GM19193 (cell line): ENCODE measurements around the gene MALAT1.

Experiments
- POLR2A ChIP-seq: IDR thresholded peaks from 4 replicates; pipeline ENCODE4 v1.6.1; 2011; ENCODE audit not compliant: insufficient read depth, insufficient read length; ENCODE audit errors: extremely low read depth

The MALAT1 gene

DNA sequence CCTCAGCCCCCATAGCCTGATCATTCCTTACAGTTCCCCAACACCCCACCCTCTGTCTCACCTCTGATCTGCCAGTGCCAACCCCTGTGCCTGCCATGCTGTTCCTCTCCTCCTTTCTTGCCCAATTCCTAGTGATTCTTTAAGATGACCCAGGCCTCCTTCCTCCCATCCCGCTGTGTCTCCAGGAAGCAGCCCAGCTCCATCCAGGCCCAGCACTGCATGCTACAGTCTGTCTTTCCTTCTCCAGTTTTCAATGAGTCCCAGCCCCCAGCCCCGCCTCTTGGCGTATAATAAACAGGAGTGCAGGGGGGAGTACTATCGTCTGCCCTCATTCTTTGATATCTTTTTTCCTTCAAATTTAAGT, 47.0 kb downstream of the MALAT1 start:
- no peak for TF ChIP-seq POLR2A

DNA sequence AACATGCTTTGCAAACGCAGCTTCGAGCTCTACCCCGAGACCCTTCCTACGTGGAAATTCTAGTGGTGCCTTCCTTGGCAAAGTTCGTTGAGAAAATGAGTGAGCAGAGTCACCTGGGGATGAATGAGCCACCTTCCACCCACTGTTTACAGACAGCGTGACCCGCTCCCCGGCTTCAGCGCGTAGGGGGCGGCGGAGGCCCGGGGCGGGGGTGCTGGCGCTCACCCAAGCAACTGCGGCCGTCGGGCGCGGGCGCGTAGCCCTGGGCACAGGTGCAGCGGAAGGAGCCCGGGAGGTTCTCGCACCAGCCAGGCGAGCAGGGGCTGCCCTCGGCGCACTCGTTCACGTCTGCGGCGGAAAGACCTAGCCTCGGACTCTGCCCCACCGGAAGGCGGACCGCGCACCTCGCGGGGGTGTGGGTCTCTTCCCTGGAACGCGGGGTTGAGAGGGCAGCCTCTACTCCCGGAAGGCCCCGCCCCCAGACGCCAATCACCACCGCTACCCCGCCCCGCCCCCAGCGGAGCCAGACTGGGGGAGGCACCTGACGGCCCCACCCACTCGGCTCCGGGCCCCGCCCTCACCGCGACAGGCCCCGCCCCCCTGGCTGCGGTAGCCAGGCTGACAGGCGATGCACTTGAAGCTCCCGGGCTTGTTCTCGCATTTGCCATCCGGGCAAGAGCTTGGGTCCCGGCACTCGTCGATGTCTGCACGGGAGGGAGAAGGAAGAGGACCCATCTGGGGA, 47.5 kb downstream of the MALAT1 start:
- TF ChIP-seq POLR2A = peak; percentile 36

DNA sequence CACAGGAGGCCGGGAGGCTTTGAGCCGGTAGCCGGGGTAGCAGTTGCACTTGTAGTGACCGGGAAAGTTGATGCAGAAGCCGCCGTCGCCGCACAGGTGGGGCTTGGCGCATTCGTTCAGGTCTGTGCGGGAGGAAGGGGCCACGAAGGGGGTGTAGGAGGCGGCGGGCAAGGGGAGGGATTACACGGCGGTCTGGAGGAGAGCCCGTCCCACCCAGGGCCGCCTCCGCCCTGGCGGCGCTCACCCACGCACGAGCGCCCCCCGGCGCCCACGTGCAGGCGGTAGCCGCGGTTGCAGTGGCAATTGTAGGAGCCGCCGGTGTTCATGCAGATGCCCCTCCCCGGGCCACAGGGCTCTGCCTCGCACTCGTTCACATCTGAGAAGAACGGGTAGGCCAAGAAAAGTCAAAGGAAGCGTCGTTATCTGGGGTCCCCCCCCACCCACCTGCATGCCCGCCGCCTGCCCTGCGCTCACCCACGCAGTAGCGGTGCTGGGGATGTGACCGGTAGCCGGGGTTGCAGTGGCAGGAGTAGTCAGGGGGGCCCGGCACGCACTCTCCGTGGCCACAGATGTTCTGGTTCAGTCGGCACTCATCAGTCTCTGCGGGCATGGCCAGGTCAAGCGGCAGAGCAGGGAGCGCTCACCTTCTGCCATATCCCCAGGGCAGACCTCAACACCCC, 48.7 kb downstream of the MALAT1 start:
- TF ChIP-seq POLR2A = no peak

DNA sequence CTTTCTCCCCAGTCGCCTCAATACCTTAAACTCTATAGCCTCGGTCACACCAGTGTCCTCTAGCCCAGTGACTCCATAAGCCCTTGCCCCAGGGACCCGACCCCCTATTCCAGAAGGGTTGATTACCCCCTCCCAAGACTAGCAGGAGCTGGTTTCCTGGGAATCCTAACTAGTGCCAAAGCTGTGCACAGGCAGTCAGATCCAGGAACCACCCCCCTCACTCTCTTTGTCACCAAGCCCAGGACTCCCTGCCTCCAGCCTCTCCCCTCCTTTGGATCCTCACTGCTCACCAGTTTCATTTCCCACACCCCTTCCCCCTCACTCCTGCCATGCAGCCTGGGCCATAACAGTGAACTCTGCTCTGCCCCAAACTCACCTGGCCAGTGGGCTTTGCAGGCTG, 49.5 kb downstream of the MALAT1 start:
- TF ChIP-seq POLR2A = no peak

DNA sequence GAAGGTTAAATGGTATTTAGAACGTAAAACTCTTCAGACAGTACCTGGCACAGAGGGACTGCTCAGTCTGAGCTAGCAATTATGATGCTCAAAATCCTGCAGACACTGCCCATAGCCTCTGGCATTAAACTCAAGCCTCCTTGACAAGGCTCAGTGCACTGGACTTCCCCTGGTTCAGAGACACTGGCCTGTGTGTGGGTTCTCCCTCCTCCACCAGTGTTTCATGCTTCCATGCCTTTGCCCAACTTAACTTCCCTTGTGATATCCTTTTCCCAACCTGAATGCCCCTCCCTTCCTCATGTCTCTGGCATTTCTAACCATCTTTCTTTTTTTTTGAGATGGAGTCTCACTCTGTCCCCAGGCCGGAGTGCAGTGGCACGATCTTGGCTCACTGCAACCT, 50.3 kb downstream of the MALAT1 start:
- TF ChIP-seq POLR2A = no peak

DNA sequence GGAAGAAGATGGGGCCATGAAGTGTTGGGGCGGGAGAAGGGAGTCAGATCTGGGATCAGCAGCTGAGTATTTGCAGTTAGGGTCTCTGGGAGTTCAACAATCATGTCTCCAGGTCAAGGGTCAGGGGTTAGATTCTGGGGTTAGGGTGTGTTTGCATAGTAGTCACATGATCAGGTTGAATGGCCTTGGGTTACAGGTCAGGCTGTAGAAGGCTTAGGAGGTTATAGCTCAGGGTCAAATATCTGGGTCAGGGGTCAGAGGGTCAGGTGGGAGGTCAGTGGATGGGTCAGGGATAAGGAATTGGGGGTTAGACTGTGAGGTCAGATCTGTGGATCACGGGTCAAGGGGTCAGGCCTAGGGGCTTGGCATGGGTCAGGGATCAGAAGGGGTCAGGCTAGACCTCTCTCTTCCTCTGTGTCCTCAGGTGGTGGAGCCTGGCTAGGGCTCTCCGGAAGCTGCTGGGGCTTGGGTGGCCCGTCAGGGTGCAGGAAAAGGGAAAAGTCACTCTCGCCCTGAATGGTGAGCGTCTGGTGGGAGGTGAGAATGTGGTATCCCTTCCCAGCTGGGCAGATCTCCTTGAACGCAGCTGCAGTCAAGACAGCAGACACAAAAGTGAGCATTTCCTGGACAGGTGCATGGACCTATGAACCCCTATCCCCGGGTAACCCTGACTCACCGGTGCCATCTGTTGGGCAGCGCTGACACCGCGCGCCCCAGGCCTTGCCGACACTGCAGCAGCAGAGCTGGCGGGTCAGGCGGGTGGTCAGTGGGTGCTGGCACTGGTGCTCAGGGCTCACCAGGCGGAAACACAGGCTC, 52.9 kb downstream of the MALAT1 start:
- TF ChIP-seq POLR2A = peak; percentile 23

DNA sequence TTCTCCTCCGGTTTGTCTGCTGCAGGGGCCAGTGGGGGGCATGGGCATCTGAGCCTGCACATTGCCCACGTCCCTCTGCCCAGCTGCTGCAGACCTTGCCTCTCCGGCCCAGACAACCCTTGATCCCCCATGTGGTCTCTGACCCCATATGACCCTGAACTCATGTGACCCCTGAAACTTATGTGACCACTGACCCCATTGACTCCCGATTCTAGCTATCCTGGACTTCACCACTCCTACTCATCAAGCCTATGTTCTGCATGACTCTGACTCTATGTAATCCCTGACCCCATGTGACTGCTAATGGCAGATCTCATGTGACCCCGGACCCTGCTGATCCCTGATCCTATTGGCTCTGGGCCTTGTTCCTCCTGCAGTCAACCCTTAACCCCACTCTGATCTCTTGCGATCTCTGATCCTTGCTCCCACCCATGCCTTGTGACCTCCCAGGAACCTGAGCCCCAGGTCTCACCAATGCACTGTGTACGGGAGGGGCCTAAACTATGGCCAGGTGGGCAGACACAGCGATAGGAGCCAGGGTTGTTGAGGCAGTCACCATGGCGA, 53.6 kb downstream of the MALAT1 start:
- TF ChIP-seq POLR2A = no peak

DNA sequence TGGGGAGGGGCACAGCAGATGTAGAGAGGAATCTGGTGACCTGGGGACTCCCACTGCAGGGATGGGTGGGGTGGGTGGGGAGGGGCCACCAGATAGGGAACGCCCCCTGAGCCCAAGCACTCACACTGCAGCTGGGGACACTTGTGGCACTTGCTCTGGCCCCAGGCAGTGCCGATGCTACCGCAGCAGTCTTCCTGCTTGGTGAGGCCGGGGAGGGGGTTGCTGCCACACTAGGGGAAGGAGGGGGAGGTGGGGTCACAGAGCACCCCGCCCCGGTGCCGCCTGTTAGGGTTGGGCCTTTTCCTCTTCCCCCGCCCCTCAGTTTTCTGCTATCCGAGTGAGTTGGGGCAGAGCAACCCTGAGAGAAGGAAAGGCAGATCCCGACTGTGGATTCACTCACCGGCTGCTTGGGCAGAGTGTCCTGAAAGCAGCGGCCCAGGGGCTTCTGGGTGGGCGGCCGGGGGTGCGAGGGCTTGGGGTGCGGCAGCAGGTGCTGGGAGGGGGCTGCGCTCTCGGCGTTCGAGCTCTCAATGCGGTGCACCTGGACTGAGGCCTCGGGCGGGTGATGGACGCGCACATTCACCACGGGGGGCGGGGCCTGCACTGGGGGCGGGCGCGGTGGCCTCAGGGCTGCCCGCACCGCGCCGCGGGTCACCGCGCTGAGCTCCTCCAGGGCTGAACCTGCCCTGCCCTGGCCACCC, 54.6 kb downstream of the MALAT1 start:
- no peak for TF ChIP-seq POLR2A

DNA sequence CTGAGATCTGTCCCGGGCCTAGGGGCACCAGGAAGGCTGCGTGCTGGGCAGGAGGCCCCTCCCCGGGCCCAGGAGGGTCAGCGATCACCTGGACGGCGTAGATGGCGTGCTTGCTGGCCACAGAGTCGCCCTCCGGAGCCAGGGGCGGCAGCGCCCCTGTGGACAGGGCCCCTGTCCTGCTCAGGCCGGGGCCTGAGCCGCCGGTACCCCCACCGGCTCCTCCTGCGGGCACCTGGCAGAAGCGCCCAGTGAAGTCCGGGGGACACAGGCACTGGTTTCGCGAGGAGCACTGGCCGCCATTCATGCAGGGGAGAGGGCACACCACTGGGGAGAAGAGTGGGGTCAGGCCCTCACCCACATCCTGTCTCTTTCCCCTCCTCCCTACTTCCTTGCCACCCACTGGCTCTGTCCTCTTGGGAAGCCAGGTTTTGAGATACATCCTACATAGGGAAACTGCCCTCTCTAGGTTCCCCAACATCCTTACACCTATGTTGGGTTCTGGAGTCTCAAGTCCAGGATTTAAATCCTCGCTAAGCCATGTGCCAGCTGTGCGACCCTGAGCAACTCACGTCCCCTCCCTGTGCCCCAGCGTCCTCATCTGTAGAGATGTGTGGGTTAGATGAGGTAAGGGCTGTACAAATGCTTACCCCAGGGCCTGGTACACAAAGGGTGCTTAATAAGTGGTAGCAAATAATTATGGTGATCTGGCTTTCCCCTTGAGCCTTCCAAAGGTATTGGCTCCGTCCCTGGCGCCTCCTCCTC, 55.4 kb downstream of the MALAT1 start:
- TF ChIP-seq POLR2A = no peak

DNA sequence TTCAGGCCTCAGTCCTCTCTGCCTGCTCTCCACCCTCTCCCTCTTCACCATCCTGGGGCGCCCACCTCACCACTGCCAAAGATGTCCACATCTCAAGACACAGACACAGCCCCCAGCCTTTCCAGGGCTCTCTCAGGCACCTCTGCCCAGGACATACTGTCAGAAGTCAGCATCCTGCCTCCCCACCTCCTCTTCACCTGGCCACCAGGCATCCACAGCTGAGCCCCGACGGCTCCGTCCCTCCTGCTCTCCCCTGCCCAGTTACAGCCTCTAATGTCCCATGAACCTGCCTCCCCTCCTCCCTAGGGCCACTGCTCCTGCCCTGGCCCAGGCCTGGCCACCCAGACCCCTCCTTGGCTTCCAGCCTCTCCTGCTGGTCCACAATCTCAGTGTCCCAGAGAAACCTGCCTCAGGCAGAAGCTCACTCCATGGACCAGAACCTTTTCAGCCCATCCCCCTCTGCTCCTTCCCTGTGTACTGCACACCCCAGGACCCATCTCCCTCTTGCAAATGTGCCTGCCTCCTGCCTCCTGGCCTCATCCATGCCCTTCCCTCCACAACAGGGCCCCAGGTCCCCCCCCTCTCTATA, 56.1 kb downstream of the MALAT1 start:
- TF ChIP-seq POLR2A = no peak

DNA sequence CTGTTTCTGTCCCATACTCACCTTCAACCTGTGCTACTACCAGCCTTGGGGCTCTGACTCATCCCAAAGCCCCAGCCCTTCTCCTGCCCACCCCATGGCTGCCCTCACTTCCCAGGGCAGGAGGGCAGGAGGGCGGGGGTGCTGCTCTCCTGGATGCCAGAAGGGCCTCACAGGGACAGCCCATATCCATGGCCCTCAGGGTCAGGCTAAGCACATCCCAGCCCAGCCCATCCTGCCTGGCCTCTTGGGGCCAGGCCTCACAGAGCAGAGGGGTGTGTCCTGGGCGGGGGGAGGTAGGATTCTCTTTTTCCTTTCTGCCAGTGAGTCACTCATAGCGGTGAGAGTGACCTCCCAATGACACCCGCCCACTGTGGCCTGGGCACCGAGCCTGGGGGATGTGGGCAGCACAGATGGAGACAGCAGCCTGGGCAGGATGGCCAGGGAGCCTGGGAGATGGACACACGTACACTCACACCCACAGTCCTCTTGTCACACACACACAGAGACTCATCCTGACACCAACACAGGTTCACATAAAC, 56.9 kb downstream of the MALAT1 start:
- no peak for TF ChIP-seq POLR2A
